H9 (cell line): ENCODE measurements around the gene KRTAP10-3. TPM values are rescaled to one million over a fixed set of nuclear protein-coding genes. Genes with fewer than 3 reads are reported as not detected.

Experiments used
- DNase-seq: peaks from one replicate; pipeline ENCODE4 v3.0.0-alpha.2; 2017
- H2AFZ ChIP-seq: one replicate; pipeline ENCODE4 v1.6.1; 2013; ENCODE audit warnings: mild to moderate bottlenecking, low read length, control low read depth, moderate library complexity
- H2AK5ac ChIP-seq: 2 replicates; pipeline ENCODE4 v1.6.1; 2013; ENCODE audit warnings: low read length, control low read depth, mixed read lengths; ENCODE audit not compliant: insufficient read length
- H2BK120ac ChIP-seq: one replicate; pipeline ENCODE4 v1.6.1; 2013; ENCODE audit warnings: low read depth, mild to moderate bottlenecking, low read length, control low read depth, inconsistent platforms; ENCODE audit not compliant: poor library complexity, severe bottlenecking
- H2BK12ac ChIP-seq: 2 replicates; pipeline ENCODE4 v1.6.1; 2013; ENCODE audit warnings: low read length, control low read depth, mixed read lengths, low read depth; ENCODE audit not compliant: insufficient read length
- H2BK15ac ChIP-seq: 2 replicates; pipeline ENCODE4 v1.6.1; 2013; ENCODE audit warnings: low read depth, low read length, control low read depth
- H2BK20ac ChIP-seq: one replicate; pipeline ENCODE4 v1.6.1; 2013; ENCODE audit warnings: low read depth, mild to moderate bottlenecking, low read length, control low read depth, inconsistent platforms; ENCODE audit not compliant: poor library complexity, severe bottlenecking
- H2BK5ac ChIP-seq: 2 replicates; pipeline ENCODE4 v1.6.1; 2013; ENCODE audit warnings: low read length, control low read depth, mixed read lengths; ENCODE audit not compliant: insufficient read length
- H3K14ac ChIP-seq: 2 replicates; pipeline ENCODE4 v1.6.1; 2013; ENCODE audit warnings: low read length, control low read depth; ENCODE audit not compliant: insufficient read depth
- H3K18ac ChIP-seq: 2 replicates; pipeline ENCODE4 v1.6.1; 2013; ENCODE audit warnings: low read depth, mild to moderate bottlenecking, mixed read lengths, low read length, control low read depth; ENCODE audit not compliant: insufficient read length
- H3K23ac ChIP-seq: 2 replicates; pipeline ENCODE4 v1.6.1; 2013; ENCODE audit warnings: low read length, control low read depth, mixed read lengths, low read depth; ENCODE audit not compliant: insufficient read length
- H3K23me2 ChIP-seq: 2 replicates; pipeline ENCODE4 v1.6.1; 2013; ENCODE audit warnings: low read depth, mild to moderate bottlenecking, mixed read lengths, low read length, control low read depth; ENCODE audit not compliant: insufficient read length, poor library complexity, severe bottlenecking
- H3K27ac ChIP-seq: 2 replicates; pipeline ENCODE4 v1.5.1; 2013; ENCODE audit warnings: low read length, control low read depth, mixed read lengths, low read depth; ENCODE audit not compliant: insufficient read length
- H3K27me3 ChIP-seq: 2 replicates; pipeline ENCODE4 v1.6.1; 2013; ENCODE audit warnings: low read length, control low read depth, inconsistent platforms; ENCODE audit not compliant: insufficient read depth
- H3K4ac ChIP-seq: 2 replicates; pipeline ENCODE4 v1.6.1; 2013; ENCODE audit warnings: low read depth, mild to moderate bottlenecking, control low read depth, inconsistent platforms, low read length, moderate library complexity
- H3K4me1 ChIP-seq: 2 replicates; pipeline ENCODE4 v1.6.1; 2013; ENCODE audit warnings: low read length, control low read depth, inconsistent platforms; ENCODE audit not compliant: insufficient read depth
- H3K4me2 ChIP-seq: 2 replicates; pipeline ENCODE4 v1.6.1; 2013; ENCODE audit warnings: low read length, control low read depth, mixed read lengths; ENCODE audit not compliant: insufficient read length, insufficient read depth
- H3K56ac ChIP-seq: 2 replicates; pipeline ENCODE4 v1.6.1; 2013; ENCODE audit warnings: low read depth, mild to moderate bottlenecking, mixed read lengths, low read length, control low read depth; ENCODE audit not compliant: insufficient read length
- H3K79me1 ChIP-seq: 2 replicates; pipeline ENCODE4 v1.6.1; 2013; ENCODE audit warnings: low read depth, mild to moderate bottlenecking, moderate library complexity, low read length, control low read depth, inconsistent platforms; ENCODE audit not compliant: insufficient read depth, poor library complexity, severe bottlenecking
- H3K79me2 ChIP-seq: 2 replicates; pipeline ENCODE4 v1.6.1; 2013; ENCODE audit warnings: low read length, control low read depth, inconsistent platforms; ENCODE audit not compliant: insufficient read depth
- H3K9ac ChIP-seq: 2 replicates; pipeline ENCODE4 v1.6.1; 2013; ENCODE audit warnings: low read length, control low read depth, mixed read lengths; ENCODE audit not compliant: insufficient read length; ENCODE audit errors: extremely low read depth
- H3K9me3 ChIP-seq: one replicate; pipeline ENCODE4 v1.6.1; 2013; ENCODE audit warnings: low read depth, low read length, inconsistent platforms; ENCODE audit not compliant: control insufficient read depth
- H3T11ph ChIP-seq: one replicate; pipeline ENCODE4 v1.6.1; 2013; ENCODE audit warnings: mild to moderate bottlenecking, low read length, control low read depth, inconsistent platforms
- H4K20me1 ChIP-seq: one replicate; pipeline ENCODE4 v1.6.1; 2013; ENCODE audit not compliant: control insufficient read depth, insufficient read length, insufficient read depth
- H4K5ac ChIP-seq: 2 replicates; pipeline ENCODE4 v1.6.1; 2013; ENCODE audit warnings: low read depth, mild to moderate bottlenecking, mixed read lengths, low read length, control low read depth; ENCODE audit not compliant: insufficient read length
- H4K8ac ChIP-seq: replicated peaks from 2 replicates; pipeline ENCODE4 v1.6.1; 2013; ENCODE audit warnings: low read length, control low read depth, mixed read lengths, low read depth; ENCODE audit not compliant: insufficient read length
- H4K91ac ChIP-seq: 2 replicates; pipeline ENCODE4 v1.6.1; 2013; ENCODE audit warnings: low read depth, mild to moderate bottlenecking, moderate library complexity, mixed read lengths, low read length, control low read depth; ENCODE audit not compliant: insufficient read length
- H3K27ac Mint-ChIP-seq, 3 experiments: 2 replicates in 2 of 3; 3 replicates in 1 of 3; pipeline ENCODE4 v1.8.0; 2020 to 2021; ENCODE audit warnings: mixed read lengths in 3 of 3, mild to moderate bottlenecking in 1 of 3, moderate library complexity in 1 of 3
- H3K27me3 Mint-ChIP-seq: 2 replicates; pipeline ENCODE4 v1.8.0; 2021; ENCODE audit warnings: low read depth, mild to moderate bottlenecking, moderate library complexity, mixed read lengths
- H3K36me3 Mint-ChIP-seq, 3 experiments: 2 replicates in 2 of 3; 3 replicates in 1 of 3; pipeline ENCODE4 v1.8.0; 2020 to 2021; ENCODE audit warnings: low read depth in 3 of 3, mixed read lengths in 3 of 3; ENCODE audit not compliant: insufficient read depth in 1 of 3
- H3K4me1 Mint-ChIP-seq, 2 experiments: 2 replicates each; pipeline ENCODE4 v1.8.0; 2020; ENCODE audit warnings: mixed read lengths in 2 of 2
- H3K4me3 Mint-ChIP-seq, 2 experiments: 2 replicates in 1 of 2; 3 replicates in 1 of 2; pipeline ENCODE4 v1.8.0; 2020 to 2021; ENCODE audit warnings: mild to moderate bottlenecking in 2 of 2, mixed read lengths in 2 of 2, moderate library complexity in 1 of 2
- H3K9me3 Mint-ChIP-seq, 2 experiments: 2 replicates in 1 of 2; 3 replicates in 1 of 2; pipeline ENCODE4 v1.8.0; 2020; ENCODE audit warnings: mild to moderate bottlenecking in 2 of 2, mixed read lengths in 2 of 2, moderate library complexity in 1 of 2
- WGBS: extraction: QIAGEN DNeasy Blood & Tissue Kit; methylation state at CpG from one replicate; pipeline ENCODE4 v1.1.7; 2013; ENCODE audit warnings: missing lambda C conversion rate, low lambda C conversion rate, mixed read lengths; ENCODE audit not compliant: insufficient read length; ENCODE audit errors: extremely low coverage; 5-methylcytosine and 5-hydroxymethylcytosine counted together
- total RNA-seq: library from RNA; stranded (reverse); gene quantifications from 2 replicates; pipeline ENCODE4 v1.2.1, GENCODE V29; 2021
- TF ChIP-seq, protein P1 (sequence below): fragments of 200-600 bp; sonication (generic); conservative IDR thresholded peaks from 3 replicates; pipeline ENCODE4 v1.8.0; 2021; ENCODE audit warnings: antibody characterized with exemption, mild to moderate bottlenecking

KRTAP10-3 gene
- total RNA-seq, 1 experiment from 2014 or later: not detected

DNA sequence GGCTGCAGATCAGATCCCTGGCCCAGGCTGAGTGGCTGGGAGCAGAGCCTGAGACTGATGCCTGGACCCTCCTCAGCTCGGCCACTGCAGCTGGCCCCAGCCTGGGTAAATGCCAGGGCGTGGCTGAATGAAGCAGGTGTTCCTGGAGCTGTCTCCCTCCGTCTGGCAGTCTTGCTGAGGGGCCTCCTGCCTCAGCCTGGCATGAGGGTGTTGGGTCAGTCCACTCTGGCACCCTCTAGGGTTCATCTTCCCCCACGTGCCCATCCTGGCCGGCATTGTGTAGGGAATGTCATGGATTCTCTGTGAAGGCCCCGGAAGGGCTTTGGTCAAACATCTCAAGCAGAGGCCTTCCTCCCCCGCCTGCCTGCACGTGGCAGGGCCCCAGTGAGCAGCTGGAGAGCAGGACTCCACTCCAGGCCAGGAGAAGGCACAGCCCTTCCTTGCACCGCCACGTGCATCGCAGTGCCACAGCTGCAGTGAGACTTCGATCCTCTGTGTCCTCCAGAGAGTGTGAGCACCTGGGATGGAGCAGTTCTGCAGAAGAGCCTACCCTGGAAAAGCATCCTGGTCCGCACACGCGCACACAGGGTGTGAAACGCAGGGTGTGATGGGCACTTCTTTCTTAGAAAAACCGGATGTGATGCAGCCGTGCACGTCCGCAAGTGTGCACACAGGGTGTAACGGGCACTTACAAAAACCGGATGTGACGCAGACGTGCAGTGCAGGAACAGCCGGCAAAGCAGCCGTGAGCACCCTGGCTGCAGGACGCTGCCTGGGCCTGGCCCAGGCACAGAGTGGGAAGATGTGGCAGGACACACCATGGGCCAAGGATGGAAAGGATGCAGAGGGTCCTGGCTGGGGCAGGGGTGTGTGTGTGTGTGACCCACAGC, 10.3 kb upstream of the KRTAP10-3 start:
- Histone ChIP-seq H3K18ac (no peak overlapping the region), H2BK20ac (no peak overlapping the region), H4K20me1 (no peaks in the 10 kb centered on the region), H4K91ac (no peak overlapping the region), H3K9me3 (no peaks in the 10 kb centered on the region), H3K4me2 (no peak overlapping the region), H3K23ac (no peak overlapping the region), H4K8ac (no peak overlapping the region), H3K27ac (no peak overlapping the region), H2BK5ac (no peak overlapping the region), H4K5ac (no peak overlapping the region), H3K23me2 (no peaks in the 10 kb centered on the region), H3K9ac (no peak overlapping the region), H2BK120ac (no peak overlapping the region), H3K79me1 (no peaks in the 10 kb centered on the region), H2BK15ac (no peak overlapping the region), H3K4me1 (no peaks in the 10 kb centered on the region), H2BK12ac (no peak overlapping the region), H2AK5ac (no peak overlapping the region), H3T11ph (no peak overlapping the region), H3K56ac (no peak overlapping the region), H2AFZ (no peak overlapping the region), H3K14ac (no peak overlapping the region), H3K79me2 (no peaks in the 10 kb centered on the region), H3K4ac (no peak overlapping the region), H3K27me3 (no peaks in the 10 kb centered on the region)
- Mint-ChIP-seq H3K4me3 (no peak overlapping the region), H3K36me3 (peaks cover 3 to 22% (median 3%) of the 10 kb centered on the region in 3 experiments; a peak in 5 of 7 replicates), H3K27me3 (peaks cover 16% of the 10 kb centered on the region), H3K27ac (peak overlapping the region in 1 of 3 experiments; percentile 77; a peak in 2 of 7 replicates), H3K9me3 (peaks cover 19 to 20% of the 10 kb centered on the region in 2 experiments), H3K4me1 (no peaks in the 10 kb centered on the region; a peak in 1 of 4 replicates)
- no CpG with 5 or more reads among the region's 27 CpGs for WGBS
- TF ChIP-seq, protein P1, sequence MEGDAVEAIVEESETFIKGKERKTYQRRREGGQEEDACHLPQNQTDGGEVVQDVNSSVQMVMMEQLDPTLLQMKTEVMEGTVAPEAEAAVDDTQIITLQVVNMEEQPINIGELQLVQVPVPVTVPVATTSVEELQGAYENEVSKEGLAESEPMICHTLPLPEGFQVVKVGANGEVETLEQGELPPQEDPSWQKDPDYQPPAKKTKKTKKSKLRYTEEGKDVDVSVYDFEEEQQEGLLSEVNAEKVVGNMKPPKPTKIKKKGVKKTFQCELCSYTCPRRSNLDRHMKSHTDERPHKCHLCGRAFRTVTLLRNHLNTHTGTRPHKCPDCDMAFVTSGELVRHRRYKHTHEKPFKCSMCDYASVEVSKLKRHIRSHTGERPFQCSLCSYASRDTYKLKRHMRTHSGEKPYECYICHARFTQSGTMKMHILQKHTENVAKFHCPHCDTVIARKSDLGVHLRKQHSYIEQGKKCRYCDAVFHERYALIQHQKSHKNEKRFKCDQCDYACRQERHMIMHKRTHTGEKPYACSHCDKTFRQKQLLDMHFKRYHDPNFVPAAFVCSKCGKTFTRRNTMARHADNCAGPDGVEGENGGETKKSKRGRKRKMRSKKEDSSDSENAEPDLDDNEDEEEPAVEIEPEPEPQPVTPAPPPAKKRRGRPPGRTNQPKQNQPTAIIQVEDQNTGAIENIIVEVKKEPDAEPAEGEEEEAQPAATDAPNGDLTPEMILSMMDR: no peak
- DNase-seq: no peak
